ENCODE measurements around the gene LAMA2. TPM values are rescaled to one million over a fixed set of nuclear protein-coding genes. Genes with fewer than 3 reads are reported as not detected.

LAMA2 gene
- total RNA-seq, 1 experiment from 2014 or later, result 4.2 TPM

- Histone ChIP-seq H2AK5ac (ENCODE audit: insufficient read length, low read length) (no peak overlapping the region), H3K27me3 (ENCODE audit: insufficient read depth, low read length) (no peaks in the 10 kb centered on the region), H2BK15ac (ENCODE audit: low read depth, low read length) (no peak overlapping the region), H3K9me3 (ENCODE audit: control insufficient read depth, low read depth, low read length) (no peaks in the 10 kb centered on the region), H4K5ac (ENCODE audit: insufficient read length, low read depth, low read length) (no peak overlapping the region), H2BK5ac (ENCODE audit: insufficient read length, low read length) (no peak overlapping the region), H4K8ac (replicated peaks; ENCODE audit: insufficient read length, low read depth, low read length) (no peak overlapping the region), H3K9ac (ENCODE audit: extremely low read depth, insufficient read length, low read length) (no peak overlapping the region), H3T11ph (ENCODE audit: low read length) (no peak overlapping the region), H2BK20ac (ENCODE audit: low read depth, low read length, poor library complexity, severe bottlenecking) (no peak overlapping the region), H3K27ac (ENCODE audit: insufficient read length, low read depth, low read length) (no peak overlapping the region), H3K23ac (ENCODE audit: insufficient read length, low read depth, low read length) (no peak overlapping the region), H3K18ac (ENCODE audit: insufficient read length, low read depth, low read length) (no peak overlapping the region), H2BK120ac (ENCODE audit: low read depth, low read length, poor library complexity, severe bottlenecking) (no peak overlapping the region), H3K23me2 (ENCODE audit: insufficient read length, low read depth, low read length, poor library complexity, severe bottlenecking) (no peaks in the 10 kb centered on the region), H2AFZ (ENCODE audit: low read length) (no peak overlapping the region), H2BK12ac (ENCODE audit: insufficient read length, low read depth, low read length) (no peak overlapping the region), H3K14ac (ENCODE audit: insufficient read depth, low read length) (no peak overlapping the region), H3K4me2 (ENCODE audit: insufficient read depth, insufficient read length, low read length) (no peak overlapping the region), H3K4me1 (ENCODE audit: insufficient read depth, low read length) (no peaks in the 10 kb centered on the region), H3K79me2 (ENCODE audit: insufficient read depth, low read length) (no peaks in the 10 kb centered on the region), H4K91ac (ENCODE audit: insufficient read length, low read depth, low read length) (no peak overlapping the region), H4K20me1 (ENCODE audit: control insufficient read depth, insufficient read depth, insufficient read length) (no peaks in the 10 kb centered on the region), H3K79me1 (ENCODE audit: insufficient read depth, low read depth, low read length, poor library complexity, severe bottlenecking) (no peaks in the 10 kb centered on the region), H3K56ac (ENCODE audit: insufficient read length, low read depth, low read length) (no peak overlapping the region), H3K4ac (ENCODE audit: low read depth, low read length) (no peak overlapping the region)
- DNase-seq, result no peak
- H3K4me3 Mint-ChIP-seq, result no peak overlapping the region
- no peak overlapping the region for H3K27ac Mint-ChIP-seq
- no peaks in the 10 kb centered on the region for H3K9me3 Mint-ChIP-seq
- no CpG with 5 or more reads among the region's 1 CpG for WGBS (ENCODE audit: extremely low coverage, insufficient read length, low lambda C conversion rate)
- no peak for TF ChIP-seq CTCF (conservative IDR thresholded peaks at IDR 0.05)
- H3K27me3 Mint-ChIP-seq (ENCODE audit: low read depth), result no peaks in the 10 kb centered on the region
- no peaks in the 10 kb centered on the region for H3K36me3 Mint-ChIP-seq (ENCODE audit: insufficient read depth in 1 of 3, low read depth in 3 of 3)
- no peaks in the 10 kb centered on the region for H3K4me1 Mint-ChIP-seq
These were observed 356.1 kb downstream of the LAMA2 start for GRCh38 chr6:129238991-129239390.
